ENCODE data around the gene MBD3L2B. TPM values are rescaled to one million over a fixed set of nuclear protein-coding genes. Genes with fewer than 3 reads are reported as not detected.

The MBD3L2B gene
- total and polyA plus RNA-seq, 9 of the 15 experiments (the other 6 are each of a cell fraction or from before 2014, with no cell fraction given) = not detected

GRCh38 chr19:6970443-6970842 lies 50.8 kb downstream of the MBD3L2B start (continued):
- peak; percentile 59 to 66 for TF ChIP-seq E2F6 (IDR thresholded peaks at IDR 0.05; ENCODE audit: borderline replicate concordance in 1 of 2, extremely low read depth in 1 of 2, insufficient read depth in 1 of 2, insufficient read length in 1 of 2, low read depth in 1 of 2, low read length in 1 of 2, poor library complexity in 1 of 2, severe bottlenecking in 1 of 2)
- peak in 1 of 3 experiments; percentile 63 for TF ChIP-seq YY1 (IDR thresholded peaks at IDR 0.05; ENCODE audit: borderline replicate concordance in 1 of 3, control insufficient read depth in 1 of 3, extremely low read depth in 1 of 3, insufficient read depth in 3 of 3, insufficient read length in 1 of 3, insufficient replicate concordance in 2 of 3, low read depth in 1 of 3, low read length in 2 of 3)
- peak; percentile 86 for TF ChIP-seq NFYB (IDR thresholded peaks at IDR 0.05; ENCODE audit: extremely low read depth, insufficient read length)
- peak; percentile 48 for TF ChIP-seq FOS (IDR thresholded peaks at IDR 0.05; ENCODE audit: extremely low read depth, insufficient read length)
- TF ChIP-seq L3MBTL2 (IDR thresholded peaks at IDR 0.05) = peak; percentile 98
- TF ChIP-seq TCFL5 (CRISPR knock-in tag; conservative IDR thresholded peaks at IDR 0.05) = no peak
- TF ChIP-seq AFF1 (IDR thresholded peaks at IDR 0.05; ENCODE audit: low read depth in 1 of 2, partially characterized antibody in 2 of 2) = peak in 1 of 2 experiments; percentile 23
- TF ChIP-seq MGA (IDR thresholded peaks at IDR 0.05) = peak; percentile 86
- no peak for TF ChIP-seq ZNF77 (CRISPR knock-in tag; IDR thresholded peaks at IDR 0.05)
